Dermis microvascular lymphatic vessel endothelial cell (primary cell): Measurements from ENCODE around the gene NBEA. TPM values are rescaled to one million over a fixed set of nuclear protein-coding genes. Genes with fewer than 3 reads are reported as not detected.
A peak's percentile ranks its signal among the peaks of the same experiment; 100 is the strongest.
"Not testable (repeated sequence)": the region's sequence is repeated elsewhere in the genome, so short reads cannot be mapped to it uniquely, and the experiment has no call there.

Experiments used
- DNase-seq, 2 donors: peaks; one replicate each; pipeline versions ENCODE4 v3.0.0 to v3.0.0-alpha.2; 2010; ENCODE audit warnings: low read depth in 2 of 2
- total RNA-seq: library from RNA; depleted of rRNA; stranded (reverse); fragments of >200 nt; gene quantifications from 2 replicates; pipeline ENCODE4 v1.2.1, GENCODE V29; 2014

Gene NBEA
- total RNA-seq, 1 donor from 2014 or later = 0.90 TPM

DNA sequence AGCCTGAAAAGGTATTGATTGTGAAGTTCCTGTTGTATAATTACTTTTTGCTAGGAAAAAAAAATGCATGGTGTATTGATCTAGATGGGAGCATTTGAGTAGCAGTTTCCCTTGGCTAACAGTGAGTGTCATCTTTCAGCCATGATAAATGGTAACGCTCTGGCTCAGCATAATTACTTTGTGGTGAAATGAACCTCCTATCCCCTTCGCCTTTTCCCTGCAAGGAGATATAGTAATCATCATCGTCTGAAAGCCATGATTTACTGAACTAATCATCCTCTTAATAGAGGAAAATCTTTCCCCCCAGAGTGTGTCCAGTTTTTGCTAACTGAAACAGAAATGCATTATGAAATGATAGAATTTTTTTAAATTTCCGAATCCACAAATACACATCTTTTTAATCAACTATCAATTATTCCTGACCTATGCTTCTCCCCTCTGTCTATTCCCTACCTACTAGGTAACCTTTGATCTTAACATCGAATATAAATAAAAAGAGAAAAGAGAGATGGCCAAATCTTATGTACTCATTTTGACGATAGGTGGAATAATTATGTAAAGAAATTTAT is 445.7 kb downstream of the NBEA start:
- no peak for DNase-seq

DNA sequence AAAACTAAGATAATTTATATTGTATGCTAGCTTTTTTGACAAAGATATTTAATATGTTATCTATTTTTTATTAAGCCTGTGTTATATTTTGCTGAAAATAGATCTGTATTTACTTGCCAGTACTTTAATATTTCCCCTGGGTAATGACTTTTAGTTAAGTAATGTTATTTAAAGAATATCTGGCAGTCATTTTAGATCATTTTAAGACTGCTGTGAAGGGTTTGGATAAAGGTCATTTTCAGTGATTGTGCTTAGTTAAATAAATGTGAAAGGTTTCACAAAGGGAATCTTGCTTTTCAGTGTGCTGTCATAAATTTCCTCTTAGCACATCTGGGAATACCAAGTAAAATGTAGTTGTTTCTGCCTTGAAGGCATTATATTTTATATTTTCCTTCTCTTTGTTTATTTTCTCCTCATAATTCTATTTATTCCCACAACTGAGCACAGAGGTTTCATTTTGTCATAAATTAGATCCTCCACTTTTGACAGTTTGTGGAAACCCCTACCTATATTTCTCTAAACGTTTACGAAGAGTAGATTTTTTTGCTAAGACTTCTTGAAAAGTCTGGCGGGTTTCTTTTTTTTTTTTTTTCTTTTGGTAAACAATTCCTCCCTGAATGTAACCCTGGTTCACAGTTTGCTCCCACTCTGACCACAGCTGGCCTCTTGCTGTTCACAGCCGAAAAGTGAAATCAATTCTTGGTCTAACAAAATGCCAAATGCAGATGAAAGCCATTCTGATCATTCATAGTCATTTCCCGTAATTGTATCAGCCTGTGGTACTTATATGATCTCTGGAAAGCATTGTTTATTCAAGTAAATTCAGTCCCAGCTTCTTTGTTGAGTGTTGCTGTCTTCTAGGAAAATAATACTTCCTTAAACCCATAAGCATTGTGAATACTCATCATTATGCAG is 446.6 kb downstream of the NBEA start:
- peak in 1 of 2 donors; percentile 80 for DNase-seq

DNA sequence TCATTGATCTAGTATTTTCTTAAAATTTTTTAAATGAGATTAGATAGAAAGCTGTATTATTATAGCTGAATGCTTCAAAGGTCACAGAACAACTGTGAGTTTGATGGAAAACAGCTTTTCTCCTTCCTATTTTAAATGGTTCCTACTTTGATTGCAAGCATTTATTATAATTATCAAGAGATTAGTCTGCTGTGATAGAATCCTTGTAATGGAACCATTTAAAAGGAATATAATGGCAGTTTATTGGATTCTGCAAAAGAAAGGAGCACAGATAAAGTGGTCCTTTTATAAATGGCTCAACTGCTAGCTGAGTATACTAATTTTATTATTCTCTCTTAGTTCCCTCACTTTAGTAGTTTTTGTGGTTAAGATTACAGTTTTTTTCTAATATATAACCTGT is 447.5 kb downstream of the NBEA start:
- DNase-seq = no peak

DNA sequence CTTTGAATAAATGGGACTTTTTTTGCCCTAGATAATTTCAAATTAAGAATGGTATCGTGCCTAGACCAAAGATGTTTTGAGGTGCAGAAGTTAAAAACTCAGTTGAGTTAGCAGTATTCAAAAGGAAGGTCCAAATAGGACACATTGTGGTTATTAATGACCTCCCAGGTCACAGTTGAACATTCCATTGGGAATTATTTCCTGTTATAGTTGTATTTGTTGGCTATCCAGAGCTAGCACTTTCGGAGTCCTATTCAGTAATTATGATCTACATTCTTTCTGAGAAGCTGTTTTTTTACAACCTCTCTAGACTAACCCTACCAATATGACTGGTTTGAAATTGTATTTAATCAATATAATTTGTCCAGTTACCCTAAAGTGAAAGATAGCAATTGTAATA is 450.7 kb downstream of the NBEA start:
- peak in 1 of 2 donors; percentile 51 for DNase-seq

DNA sequence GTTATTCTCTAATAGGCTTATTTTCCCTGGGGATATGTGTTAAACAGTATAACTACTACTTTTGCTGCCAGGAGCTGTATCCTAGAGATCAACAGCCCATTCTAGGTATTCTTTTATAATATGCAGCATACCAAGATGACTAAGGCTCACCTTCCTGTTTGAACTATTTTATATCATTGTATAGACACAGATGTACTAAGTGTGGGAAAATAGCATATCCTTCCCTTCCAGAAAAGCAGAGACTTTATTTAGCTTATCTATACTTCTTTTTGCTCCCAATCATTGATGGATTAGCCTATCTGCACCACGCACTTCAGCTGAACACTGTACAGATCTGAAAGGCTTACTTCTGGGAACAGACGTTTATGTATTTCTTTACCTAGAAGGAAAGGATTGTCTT is 451.8 kb downstream of the NBEA start:
- DNase-seq = peak in 1 of 2 donors; percentile 62

DNA sequence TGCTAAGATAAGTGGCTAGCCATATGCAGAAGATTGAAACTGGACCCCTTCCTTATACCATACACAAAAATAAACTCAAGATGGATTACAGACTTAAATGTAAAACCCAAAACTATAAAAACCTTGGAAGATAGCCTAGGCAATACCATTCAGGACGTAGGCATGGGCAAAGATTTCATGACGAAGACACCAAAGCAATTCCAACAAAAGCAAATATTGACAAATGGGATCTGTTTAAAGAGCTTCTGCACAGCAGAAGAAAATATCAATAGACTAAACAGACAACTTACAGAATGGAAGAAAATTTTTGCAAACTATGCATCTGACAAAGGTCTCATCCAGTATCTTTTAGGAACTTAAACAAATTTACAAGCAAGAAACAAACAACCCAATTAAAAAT is 466.2 kb downstream of the NBEA start:
- DNase-seq = not testable (repeated sequence)

DNA sequence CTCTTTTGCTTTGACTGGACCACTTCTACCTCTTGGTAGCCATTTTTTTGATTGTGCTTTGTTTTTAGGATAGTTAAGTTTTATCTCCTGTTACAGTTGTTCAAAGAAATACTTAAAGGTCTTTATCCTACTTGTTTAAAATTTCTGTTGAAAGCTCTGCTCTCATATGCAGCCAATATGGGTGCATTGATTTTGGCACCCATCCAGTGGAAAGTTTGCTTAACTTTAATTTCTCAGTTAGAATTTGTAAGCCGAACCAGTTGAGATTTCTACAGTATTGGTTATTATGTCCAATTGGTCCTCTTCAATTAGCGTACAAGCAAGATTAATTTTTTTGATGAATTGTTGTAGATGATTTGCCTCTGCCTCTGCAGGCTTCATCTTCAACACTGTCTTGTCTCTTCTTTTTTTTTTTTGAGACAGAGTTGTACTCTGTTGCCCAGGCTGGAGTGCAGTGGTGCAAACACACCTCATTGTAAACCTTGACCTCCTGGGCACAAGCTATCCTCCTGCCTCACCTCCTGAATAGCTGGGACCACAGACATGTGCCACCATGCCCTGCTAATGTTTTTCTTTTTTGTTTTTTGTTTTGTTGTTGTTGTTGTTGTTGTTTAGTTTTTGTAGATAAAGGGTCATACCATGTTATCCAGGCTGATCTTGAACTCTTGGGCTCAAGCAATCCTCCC is 469.1 kb downstream of the NBEA start:
- no peak for DNase-seq

DNA sequence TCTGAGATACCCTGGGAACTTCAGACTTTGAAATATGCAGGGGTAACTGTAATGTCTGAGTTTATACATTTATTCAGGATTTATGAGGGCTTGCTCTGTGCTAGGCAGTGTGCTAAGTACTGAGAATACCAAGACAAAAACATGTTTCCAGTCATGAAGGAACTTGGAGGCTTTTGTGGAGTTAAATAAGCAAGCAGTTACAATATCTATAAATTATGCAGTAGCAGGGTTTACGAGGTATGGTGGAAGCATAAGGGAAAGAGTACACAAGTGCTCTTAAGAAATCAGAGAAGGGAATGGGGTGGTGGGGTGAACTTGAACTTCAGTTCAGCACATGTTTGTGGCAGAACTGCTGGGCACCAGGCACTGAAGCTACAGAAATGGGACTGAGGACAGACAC is 506.4 kb downstream of the NBEA start:
- DNase-seq = no peak

DNA sequence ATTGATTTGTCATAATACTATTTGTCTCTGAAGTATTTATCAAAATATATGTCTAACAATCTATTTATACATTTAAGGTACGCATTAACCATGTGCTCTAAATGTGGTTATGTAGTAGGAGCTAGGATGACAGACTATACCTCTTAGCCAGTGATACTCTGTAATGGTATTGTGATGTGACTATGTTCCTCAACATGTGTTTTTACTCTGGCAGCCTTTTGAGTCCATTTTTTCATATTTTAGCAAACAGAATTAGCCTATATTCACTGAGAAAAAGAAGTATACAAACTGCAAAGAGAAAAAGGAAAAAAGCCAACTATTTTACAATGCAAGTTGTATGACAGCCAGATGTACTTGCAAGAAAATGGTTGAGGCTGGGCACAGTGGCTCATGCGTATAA is 507.8 kb downstream of the NBEA start:
- no peak for DNase-seq

DNA sequence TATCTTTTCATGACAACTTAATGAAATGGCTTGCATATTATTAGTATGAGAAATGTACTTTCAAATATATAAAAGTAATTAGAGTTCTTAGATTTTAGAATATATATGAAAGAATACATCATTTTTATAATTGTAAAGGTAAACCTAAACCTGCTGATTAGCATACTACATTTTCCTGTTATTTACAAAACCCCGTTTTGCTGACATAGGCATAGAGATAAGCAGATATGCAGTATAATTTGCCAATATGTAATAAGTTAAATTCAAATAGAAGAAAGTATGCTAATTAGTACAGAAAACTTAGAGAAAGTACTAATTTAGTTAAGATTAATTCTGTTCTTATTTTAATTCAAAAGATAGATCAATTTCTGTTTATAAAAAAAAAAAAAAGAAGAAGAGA is 513.0 kb downstream of the NBEA start:
- no peak for DNase-seq

DNA sequence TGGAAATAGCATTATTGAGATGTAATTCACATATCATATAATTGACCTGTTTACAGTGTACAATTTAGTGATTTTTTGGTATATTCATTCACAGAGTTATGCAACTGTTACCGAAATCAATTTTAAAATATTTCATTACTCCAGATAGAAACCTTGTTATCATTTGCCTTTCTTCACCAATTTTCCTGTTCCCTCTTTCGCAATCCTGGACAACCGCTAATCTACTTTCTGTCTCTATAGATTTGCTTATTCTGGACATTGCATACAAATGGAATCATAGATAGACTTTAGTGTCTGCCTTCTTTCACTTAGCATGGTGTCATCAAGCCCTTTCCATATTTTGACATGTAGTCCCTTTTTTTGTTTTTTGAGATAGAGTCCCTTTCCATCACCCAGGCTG is 515.2 kb downstream of the NBEA start:
- DNase-seq = no peak

DNA sequence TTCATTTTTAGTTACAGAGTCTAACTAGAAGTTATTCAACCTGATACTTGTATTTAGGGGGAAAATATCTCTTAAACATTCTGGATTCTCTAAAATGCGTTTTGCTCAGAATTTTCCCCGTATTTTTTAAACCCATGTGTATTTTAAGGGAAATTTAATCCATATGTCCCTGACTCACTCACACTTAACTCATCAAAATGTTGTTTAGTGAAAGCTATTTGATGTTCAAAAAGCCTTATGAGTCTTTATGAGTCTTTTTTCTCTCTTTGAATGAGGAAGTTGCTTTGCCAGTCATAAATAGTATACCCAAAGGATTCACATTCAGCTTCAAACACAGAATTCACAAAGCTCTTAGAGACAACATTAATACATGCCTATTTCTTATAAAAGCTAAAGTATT is 518.0 kb downstream of the NBEA start:
- DNase-seq = no peak

DNA sequence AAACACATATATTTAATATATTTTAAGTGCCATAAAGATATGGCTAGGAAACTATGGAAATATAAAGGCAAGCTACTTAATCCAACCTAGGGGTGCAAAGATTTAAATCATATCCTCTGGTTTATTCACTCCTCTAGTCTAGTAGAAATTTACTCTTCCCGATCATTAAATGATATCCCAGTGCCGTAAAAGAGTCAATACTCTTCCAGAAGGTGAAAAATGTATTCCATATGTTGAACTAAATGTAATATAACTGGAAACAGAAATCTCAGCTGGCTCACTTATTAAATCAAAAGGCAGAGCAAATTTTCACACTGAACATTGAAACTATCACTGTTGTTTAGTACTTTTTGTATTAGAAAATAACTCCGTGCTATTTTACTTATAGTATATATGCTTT is 523.3 kb downstream of the NBEA start:
- DNase-seq = no peak

DNA sequence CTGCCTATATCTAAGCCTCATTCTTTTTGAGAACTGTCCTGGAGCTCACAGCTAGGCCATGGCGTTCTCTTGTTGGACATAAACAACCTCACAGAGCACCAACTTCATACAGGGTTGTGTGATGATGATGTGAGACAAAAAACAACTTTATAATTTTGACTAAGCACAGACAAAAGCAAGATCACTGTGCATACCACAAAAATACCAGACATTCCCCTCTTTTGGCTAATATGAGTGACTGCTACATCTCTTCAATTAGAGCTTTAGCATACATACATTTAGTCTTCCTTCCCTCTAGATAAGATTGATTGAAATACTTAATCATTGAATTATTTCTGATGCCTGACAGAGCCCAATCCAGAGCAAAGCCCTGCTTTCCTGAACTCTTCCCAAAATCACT is 526.1 kb downstream of the NBEA start:
- DNase-seq = no peak

DNA sequence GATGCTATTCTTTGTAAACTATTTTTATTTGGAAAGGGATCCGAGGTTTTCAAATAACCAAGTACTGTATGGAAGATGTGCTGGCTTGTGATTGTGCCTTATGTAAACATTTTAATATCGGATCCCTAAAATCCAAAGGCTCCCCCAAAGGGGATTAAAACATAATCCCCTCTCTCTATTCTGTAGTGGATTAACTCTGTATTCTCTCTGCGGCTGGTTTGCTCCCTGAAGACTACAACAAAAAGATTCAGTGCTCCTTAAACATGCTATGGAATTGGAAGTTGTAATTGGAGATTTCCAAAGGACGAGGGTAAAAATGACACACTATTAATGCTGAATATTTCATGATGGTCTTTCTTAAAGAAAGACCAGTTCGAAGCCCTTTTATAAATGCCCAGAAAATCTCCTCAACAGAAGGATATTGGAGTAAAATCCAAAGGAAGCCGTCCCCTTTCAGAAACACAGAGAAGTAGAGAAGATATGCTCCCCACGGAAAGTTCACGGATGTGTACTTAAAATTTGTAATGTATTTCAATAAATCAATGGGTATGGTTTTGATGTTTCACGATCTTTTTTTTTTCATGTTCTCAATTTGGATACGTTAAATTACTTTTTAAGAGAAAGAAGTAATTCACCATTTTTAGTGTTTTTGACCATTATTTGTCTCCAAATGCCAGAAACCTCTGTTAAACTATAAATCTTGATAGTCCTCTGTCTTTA is 527.9 kb downstream of the NBEA start:
- DNase-seq = no peak

DNA sequence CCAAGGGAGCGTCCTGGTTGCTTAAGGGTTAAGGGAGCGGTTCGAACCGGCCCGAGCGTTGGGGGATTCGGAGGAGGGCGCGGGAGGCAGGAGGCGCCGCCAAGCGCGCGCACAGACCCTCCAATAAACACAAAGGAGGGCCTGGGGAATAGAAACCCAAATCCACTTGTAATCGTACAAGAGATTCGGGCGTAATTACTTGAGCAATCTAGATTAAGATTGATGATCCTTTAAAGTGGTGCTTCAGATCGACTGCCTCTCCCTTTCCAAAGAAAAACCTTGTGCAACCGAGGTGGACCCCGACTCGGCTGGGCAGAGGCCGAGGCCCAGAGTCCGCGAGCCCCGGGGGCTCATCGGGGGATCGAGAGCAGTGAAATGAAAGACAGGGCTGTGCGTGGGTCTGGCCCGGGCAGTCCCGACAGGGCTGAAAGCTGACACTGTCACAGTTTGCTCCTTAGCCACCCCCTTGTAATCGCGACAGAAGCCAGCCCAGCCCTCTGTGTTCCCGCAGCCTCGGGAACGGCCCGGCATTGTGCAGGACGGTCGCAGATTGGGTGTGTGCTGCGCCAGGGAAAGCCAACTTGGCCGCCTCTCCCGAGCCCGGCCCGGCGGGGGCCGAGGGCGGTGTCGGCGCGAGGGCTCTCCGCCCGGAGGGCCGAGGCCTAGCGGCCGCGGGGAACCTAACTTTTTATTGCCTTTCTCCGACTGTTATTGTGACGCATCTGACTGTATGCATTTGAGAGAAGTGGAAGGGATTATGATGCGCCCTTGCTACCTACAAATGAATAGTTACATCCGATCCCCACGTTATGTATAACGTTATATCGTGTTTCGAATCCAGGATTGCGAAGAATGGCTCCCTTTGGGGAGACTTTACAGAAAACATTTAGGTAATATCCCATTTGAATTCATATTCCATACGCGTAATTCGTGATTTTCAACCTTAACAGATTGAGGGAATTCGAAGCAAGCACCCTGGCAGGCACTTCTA is 528.9 kb downstream of the NBEA start:
- no peak for DNase-seq

DNA sequence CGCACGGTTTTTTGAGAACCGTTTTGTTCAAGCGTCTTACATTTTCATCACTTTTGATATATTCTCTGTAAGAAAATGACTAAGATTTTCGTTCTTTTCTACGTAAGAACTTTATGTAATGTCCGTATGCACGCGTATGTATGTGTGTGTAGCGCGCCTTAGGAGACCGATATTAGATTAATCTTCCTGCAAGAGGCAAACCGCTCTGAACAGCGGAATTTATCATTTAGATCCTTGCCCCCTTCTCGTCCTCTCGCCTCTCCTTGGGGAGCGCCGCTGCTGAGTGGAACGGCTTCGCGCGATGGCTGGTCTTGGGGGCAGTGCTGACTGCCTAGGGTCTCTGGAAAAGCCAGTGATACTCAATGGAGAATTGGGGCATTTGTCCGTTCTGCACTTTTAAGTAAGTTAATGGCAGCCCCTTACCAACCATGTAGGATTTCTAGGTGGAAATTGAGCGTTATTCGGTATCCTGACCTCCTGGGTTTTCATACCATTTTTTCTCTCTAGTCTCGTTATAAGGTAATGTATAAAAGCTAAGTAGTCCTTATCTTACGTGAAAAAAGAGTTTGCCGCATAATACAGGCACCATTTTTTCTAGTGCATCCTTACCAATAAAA is 529.7 kb downstream of the NBEA start:
- no peak for DNase-seq

DNA sequence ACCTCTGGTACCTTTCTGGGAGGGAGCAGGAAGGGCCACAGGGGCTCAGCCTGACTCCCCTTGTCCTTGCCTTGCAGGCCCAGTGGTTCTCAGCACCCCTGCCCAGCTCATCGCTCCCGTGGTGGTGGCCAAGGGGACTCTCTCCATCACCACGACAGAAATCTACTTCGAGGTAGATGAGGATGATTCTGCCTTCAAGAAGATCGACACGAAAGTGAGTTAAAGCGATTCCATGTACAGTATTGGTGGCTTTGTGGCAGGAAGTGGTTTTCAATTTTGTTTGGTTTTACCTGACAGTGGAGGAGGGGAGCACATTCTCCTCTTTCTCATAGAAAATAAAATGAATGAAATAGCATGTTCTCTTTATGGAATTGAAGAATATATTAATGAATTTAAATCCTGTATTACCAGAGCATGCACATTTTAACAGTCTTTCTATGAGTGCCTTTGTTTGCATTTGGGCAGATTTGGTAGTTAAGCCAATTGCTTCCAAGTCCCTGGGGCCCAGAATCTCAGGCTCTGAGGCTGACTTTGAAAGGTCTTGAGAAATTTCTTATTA is 530.3 kb downstream of the NBEA start:
- DNase-seq = no peak

DNA sequence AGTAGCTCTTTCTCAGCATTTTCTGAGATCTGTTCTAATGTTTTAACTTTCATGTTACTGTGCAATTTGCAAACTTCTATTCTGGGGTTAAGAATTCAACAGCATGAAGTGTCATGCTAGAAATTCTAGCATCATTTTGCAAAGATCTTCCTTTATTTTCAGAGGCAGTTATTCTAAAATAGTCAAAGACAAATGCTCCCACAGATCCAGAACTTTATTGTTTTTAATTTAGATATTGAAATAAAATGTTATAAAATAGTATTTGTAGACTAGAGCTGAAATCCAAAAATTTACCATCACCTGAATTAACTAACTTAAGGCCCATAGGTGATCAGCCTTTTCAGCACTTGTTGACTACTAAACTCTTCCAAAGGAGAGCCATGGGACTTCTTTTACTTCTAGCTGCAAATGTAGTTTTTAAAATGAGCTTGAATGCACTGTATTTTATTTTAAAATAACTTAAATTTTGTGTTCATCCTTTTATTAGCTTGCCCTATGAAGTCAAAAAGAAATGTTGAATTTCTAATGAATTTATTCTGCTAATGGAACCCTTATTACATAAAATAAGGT is 531.2 kb downstream of the NBEA start:
- DNase-seq = no peak

DNA sequence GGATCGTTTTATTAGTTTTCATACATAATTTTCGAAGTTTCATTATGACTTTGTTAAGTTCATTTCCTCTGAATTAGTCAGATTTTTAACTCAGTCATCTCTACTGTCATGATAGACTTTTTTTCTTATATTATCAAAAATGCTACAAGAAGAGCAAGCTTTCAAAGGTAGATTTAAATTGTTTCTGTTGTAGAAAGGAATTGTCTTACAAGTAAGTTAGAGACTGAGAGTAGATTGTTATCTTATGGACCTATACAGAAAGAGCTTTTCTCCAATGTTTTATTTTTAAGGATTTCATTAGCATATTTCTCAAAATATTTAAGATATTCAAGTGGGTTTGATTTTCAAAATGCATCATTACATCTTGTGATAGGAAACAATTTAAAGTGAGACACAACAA is 531.7 kb downstream of the NBEA start:
- DNase-seq = no peak
